Activated CD8-positive, alpha-beta memory T cell treated with anti-CD3 and anti-CD28 coated beads, Interleukin-2, amount 50 U/mL, for 24 hours (primary cell): Measurements from ENCODE around the gene MANEAL.
A peak's percentile ranks its signal among the peaks of the same experiment; 100 is the strongest.

ENCODE experiments used
- DNase-seq: peaks from one replicate; pipeline ENCODE4 v3.0.0-alpha.2; 2020; ENCODE audit errors: extremely low read depth

MANEAL gene

GRCh38 chr1:37782491-37782890 lies 11.2 kb upstream of the MANEAL start:
- DNase-seq: no peak

GRCh38 chr1:37792943-37793686 lies 532 bp upstream of the MANEAL start:
- DNase-seq: no peak

GRCh38 chr1:37794372-37795339 lies 1.0 kb downstream of the MANEAL start:
- no peak for DNase-seq

- no peak for DNase-seq
Measured at GRCh38 chr1:37795340-37796125, 1.9 kb downstream of the MANEAL start.

DNA sequence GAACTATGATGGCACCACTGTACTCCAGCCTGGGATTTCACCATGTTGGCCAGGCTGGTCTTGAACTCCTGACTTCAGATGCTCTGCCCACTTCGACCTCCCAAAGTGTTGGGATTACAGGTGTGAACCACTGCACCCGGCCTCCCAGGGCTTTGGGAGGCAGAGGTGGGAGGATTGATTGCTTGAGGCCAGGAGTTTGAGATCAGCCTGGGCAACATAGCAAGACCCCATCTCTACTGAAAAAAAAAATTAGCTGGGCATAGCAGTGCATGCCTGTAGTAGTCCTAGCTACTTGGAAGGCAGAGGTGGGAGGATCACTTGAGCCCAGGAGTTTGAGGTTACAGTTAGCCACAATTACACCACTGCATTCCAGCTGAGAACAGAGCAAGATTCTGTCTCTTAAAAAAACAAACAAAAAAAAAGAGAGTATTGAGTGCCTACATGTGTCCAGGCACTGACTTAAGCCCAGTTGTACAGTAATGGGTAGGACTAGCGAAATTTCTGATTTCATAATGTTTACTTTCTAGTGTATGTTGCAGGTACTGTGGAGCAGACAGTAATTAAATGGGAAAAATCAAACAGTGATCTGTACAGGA lies 4.2 kb downstream of the MANEAL start:
- DNase-seq: no peak

GRCh38 chr1:37802439-37802838 lies 8.8 kb downstream of the MANEAL start:
- no peak for DNase-seq

DNA sequence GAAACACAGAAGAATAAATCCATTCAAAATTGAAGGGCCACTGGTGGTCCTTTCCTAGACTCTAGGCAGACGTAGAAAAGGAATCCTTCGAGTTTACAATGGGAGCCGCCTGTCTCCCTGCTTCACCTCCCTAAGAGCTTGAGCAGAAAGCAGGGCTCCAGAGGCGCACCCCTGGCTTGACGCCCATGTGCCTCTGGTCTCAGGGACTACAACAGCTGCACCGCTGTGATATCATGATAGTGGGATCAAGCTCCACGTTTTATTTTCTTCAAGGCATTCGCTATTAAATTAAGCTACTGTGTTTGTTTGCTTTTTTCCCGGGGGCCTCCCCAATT lies 13.5 kb downstream of the MANEAL start:
- no peak for DNase-seq

DNA sequence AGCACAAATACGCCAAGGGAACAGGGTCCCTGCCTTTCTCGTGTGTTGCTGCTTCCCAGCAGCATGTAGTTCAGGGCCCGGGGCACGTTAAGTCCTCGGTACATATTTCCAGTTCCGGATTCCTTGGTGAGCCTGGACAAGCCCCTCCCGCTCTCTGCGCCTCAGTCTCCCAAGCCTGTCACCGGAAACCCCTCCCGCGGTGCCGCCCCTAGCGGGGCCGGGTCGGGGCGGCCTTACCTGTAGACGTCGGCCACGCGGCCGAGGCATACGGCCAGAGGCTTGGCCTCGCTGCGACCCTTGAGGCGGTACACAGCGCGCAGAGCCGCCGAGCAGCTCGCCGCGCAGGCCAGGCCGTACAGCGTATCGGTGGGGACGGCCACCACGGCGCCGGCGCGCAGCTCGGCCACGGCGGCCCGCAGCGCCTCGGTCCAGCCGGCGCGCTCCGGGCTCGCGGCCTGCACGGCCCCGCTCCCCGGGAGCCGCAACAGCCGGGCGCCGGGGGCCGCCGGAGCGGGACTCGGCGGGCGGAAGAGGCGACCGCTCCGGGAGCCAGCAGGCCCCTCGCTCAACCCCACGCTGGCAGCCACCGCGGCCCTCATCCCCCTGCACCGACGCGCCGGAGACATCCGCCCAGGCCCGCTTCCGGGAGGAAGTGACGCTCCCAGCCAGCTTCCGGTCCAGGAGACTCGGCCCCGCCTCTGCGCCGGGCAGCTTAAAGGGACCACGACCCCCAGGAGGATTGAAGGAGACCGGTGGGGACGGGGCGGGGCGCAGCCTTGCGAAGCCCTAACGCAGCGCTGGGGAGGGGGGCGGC lies 14.1 kb downstream of the MANEAL start, which contains the start of the genes C1orf122 and YRDC:
Gene C1orf122, plus strand, starts transcription at position 236 of the 814 bp plus-strand sequence. CDS start 615 bp downstream, outside the sequence.
Gene YRDC, minus strand, starts transcription at position 654 of the 814 bp plus-strand sequence. Its CDS starts 28 bp downstream, at position 626.
- peak; percentile 86 for DNase-seq

- DNase-seq: no peak
Measured at GRCh38 chr1:37808369-37809319, 15.0 kb downstream of the MANEAL start.

- no peak for DNase-seq
Measured at GRCh38 chr1:37809942-37810341, 16.3 kb downstream of the MANEAL start.

DNA sequence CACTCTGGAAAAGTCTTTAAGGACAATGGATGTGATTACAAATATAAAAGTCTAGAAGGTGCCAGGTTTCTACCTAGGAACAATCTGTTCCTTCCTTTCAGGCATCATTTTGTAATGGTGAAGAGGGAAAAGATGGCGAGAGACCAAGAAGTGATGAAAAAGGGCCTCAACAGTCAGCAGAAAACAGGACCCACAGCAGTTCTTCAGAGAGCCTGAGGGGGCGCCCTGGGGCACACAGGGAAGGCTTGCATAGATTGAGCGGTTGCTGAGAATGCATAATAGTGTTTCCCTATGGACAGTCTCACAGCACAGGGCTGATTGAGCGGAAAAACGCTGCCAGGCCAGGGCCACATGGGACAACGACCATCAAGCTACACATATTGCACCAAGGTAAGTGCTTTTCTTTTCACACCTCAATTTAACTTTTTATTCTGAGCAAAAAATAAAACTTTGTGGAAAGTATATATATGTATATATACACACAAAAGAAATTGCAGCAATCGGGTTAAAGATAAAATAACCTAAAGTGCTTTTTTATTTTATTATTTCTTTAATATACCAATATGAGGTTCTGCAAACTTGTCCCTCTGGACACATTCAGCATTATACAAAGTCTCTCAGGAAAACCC lies 17.5 kb downstream of the MANEAL start:
- DNase-seq: peak; percentile 35

- DNase-seq: no peak
Measured at GRCh38 chr1:37813529-37814145, 20.0 kb downstream of the MANEAL start.

DNA sequence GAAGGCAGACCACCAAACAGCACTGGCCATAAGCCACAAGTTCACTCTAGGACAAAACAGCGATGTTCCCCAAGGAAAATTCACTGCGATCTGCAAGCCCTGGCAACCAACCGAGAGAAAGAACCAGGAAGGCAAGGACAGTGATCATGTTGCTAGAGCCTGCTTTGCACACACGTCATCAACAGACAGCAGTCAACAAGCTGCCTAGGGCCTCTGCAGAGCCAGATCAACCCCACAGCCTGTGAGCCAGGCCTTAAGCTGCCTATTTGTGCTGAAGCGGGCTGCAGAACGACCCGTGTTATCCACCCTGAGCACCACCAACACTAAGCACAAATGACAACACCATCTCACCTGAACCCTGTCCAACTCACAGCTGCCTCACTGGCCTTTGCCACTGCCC lies 20.6 kb downstream of the MANEAL start:
- DNase-seq: no peak

DNA sequence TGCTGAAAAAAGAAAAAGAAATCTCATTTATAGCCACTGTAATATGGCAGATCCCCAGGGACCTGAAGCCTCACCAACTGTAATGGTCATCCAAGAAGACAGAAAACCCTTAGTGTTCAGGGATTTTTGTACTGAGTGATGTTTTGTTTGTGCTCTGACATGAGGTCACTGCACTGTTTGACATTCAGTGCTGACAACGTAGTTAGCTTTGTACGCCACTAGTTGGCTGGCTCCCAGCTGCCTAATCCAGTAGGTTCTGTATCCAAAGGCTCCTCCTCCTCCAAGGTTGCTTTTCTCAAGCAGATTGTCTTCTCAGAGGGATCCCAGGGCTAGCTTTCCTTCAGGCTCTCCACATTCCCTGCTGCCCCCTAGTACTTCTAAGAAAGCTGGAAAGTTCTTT lies 23.8 kb downstream of the MANEAL start:
- DNase-seq: no peak

GRCh38 chr1:37821481-37821880 lies 27.8 kb downstream of the MANEAL start:
- no peak for DNase-seq

DNA sequence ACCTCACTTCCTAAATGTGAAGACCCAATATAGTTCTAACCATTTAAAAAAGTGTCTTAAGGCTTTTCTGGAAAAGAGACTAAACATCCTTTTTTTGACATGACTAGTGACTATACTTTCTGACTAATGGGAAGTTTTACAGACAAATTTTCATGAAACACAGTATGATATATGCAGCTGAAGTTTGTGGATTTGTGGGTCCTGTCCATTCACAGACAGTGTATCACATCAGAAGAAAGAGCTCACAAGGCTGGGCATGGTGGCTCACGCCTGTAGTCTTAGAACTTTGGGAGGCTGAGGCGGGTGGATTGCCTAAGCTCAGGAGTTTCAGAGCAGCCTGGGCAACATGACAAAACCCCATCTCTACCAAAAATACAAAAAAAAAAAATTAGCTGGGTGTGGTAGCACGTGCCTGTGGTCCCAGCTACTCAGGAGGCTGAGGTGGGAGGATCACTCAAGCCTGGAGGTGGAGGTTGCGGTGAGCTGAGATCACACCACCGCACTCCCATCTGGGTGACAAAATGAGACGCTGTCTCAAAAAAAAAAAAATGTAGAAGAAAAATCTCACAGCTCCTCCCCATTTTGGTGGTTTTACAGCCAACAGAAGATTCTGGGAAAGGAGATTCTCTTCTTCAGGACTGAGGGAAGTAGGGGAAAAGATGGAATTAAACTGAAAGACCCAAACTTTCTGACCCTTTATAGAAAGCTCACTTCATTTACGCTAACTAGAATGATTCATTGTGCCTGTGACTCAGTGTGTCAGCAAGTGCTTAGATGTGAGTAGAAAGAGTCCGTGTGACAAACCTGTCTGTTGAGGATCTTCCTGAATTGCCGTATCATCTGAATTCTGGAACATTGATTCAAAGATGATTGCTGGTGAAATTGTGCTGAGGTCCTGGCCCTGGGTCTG lies 29.5 kb downstream of the MANEAL start:
- DNase-seq: no peak

DNA sequence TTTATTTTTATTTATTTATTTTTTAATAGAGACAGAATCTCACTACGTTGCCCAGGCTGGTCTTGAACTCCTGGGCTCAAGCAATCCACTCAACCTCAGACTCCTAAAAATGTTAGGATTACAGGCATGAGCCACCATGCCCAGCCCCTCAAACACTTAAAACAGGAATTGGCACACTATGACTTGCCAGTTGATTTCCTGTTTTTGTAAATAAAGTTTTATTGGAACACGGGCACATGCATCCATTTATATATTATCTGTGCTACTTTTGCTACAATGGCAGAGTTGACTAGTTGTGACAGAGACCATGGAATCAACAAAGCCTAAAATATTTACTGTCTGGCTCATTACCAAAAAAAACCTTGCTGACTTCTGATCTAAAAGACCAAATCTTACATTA lies 30.4 kb downstream of the MANEAL start:
- no peak for DNase-seq
